Osteocyte (in vitro differentiated cells): ENCODE data around the gene NPIPB2. TPM values are rescaled to one million over a fixed set of nuclear protein-coding genes. Genes with fewer than 3 reads are reported as not detected.
"Not testable (repeated sequence)": the region's sequence is repeated elsewhere in the genome, so short reads cannot be mapped to it uniquely, and the experiment has no call there.

Source experiments
- DNase-seq: peaks from one replicate; pipeline ENCODE4 v3.0.0; 2021; ENCODE audit warnings: mixed read lengths; ENCODE audit not compliant: unreplicated experiment; ENCODE audit errors: extremely low spot score
- H3K27ac Mint-ChIP-seq: one replicate; pipeline ENCODE4 v1.8.0; 2021; ENCODE audit warnings: mild to moderate bottlenecking, mixed read lengths; ENCODE audit not compliant: unreplicated experiment
- H3K27me3 Mint-ChIP-seq: one replicate; pipeline ENCODE4 v1.8.0; 2021; ENCODE audit warnings: mixed read lengths; ENCODE audit not compliant: unreplicated experiment
- H3K36me3 Mint-ChIP-seq: one replicate; pipeline ENCODE4 v1.8.0; 2021; ENCODE audit warnings: mixed read lengths; ENCODE audit not compliant: unreplicated experiment
- H3K4me1 Mint-ChIP-seq: one replicate; pipeline ENCODE4 v1.8.0; 2021; ENCODE audit warnings: mixed read lengths; ENCODE audit not compliant: unreplicated experiment
- H3K4me3 Mint-ChIP-seq: one replicate; pipeline ENCODE4 v1.8.0; 2021; ENCODE audit warnings: mild to moderate bottlenecking, moderate library complexity, mixed read lengths; ENCODE audit not compliant: unreplicated experiment
- H3K9me3 Mint-ChIP-seq: one replicate; pipeline ENCODE4 v1.8.0; 2021; ENCODE audit warnings: mixed read lengths; ENCODE audit not compliant: unreplicated experiment
- total RNA-seq: library from RNA; stranded (reverse); gene quantifications from 2 replicates; pipeline ENCODE4 v1.2.1, GENCODE V29; 2021
- TF ChIP-seq, protein P1 (sequence below): fragments of 200-600 bp; sonication (generic); IDR thresholded peaks from 2 replicates; pipeline ENCODE4 v1.5.0; 2021; ENCODE audit warnings: antibody characterized with exemption, mild to moderate bottlenecking, moderate library complexity

Gene NPIPB2
- total RNA-seq, 1 donor from 2014 or later = 19.7 TPM

DNA sequence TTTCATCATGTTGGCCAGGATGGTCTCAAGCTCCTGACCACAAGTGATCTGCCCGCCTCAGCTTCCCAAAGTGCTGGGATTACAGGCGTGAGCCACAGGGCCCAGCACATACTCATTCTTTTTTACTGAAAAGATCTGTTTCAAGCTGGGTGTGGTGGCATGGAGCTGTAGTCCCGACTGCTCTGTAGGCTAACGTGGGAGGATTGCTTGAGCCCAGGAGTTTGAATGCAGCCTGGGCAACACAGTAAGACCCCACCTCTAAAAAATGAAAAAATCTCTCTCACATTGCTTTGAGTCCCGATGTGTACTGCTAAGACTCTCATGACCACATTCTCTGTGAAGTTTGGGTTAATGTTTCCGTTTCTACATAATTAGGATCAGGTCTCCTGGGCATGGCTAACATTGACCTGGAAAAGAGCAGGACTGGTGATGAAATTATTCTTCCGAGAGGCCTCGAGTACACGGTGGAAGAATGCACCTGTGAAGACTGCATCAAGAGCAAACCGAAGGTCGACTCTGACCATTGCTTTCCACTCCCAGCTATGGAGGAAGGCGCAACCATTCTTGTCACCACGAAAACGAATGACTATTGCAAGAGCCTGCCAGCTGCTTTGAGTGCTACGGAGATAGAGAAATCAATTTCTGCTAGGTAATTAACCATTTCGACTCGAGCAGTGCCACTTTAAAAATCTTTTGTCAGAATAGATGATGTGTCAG is 25.5 kb upstream of the NPIPB2 start:
- peaks cover 8% of the 10 kb centered on the region for H3K4me1 Mint-ChIP-seq
- no peak overlapping the region for H3K4me3 Mint-ChIP-seq
- no peak overlapping the region for H3K27ac Mint-ChIP-seq
- H3K9me3 Mint-ChIP-seq = no peaks in the 10 kb centered on the region
- H3K36me3 Mint-ChIP-seq = no peaks in the 10 kb centered on the region
- TF ChIP-seq, protein P1, sequence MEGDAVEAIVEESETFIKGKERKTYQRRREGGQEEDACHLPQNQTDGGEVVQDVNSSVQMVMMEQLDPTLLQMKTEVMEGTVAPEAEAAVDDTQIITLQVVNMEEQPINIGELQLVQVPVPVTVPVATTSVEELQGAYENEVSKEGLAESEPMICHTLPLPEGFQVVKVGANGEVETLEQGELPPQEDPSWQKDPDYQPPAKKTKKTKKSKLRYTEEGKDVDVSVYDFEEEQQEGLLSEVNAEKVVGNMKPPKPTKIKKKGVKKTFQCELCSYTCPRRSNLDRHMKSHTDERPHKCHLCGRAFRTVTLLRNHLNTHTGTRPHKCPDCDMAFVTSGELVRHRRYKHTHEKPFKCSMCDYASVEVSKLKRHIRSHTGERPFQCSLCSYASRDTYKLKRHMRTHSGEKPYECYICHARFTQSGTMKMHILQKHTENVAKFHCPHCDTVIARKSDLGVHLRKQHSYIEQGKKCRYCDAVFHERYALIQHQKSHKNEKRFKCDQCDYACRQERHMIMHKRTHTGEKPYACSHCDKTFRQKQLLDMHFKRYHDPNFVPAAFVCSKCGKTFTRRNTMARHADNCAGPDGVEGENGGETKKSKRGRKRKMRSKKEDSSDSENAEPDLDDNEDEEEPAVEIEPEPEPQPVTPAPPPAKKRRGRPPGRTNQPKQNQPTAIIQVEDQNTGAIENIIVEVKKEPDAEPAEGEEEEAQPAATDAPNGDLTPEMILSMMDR = no peak
- H3K27me3 Mint-ChIP-seq = no peaks in the 10 kb centered on the region
- no peak for DNase-seq

DNA sequence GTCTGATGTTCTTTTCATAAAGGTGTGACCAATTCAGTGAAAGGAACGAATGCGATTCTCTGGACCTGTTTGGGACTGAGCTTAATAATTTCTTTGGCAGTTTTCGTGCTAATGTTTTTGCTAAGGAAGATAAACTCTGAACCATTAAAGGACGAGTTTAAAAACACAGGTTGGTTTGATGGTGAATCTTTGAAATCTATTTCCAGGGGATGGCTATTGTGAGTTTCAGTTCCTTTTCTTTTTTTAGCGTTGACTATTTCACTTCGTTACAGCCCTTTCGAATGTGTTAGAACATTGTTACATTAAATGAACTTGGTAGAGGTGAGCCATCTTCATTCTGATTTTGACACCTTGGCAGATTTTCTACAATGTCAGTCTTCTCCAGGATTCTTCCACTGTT is 24.3 kb upstream of the NPIPB2 start:
- Mint-ChIP-seq H3K4me3 (no peak overlapping the region), H3K9me3 (no peaks in the 10 kb centered on the region), H3K27ac (no peak overlapping the region), H3K27me3 (no peaks in the 10 kb centered on the region), H3K36me3 (peaks cover 2% of the 10 kb centered on the region), H3K4me1 (peaks cover 8% of the 10 kb centered on the region)
- DNase-seq = no peak
- TF ChIP-seq, protein P1 = no peak

DNA sequence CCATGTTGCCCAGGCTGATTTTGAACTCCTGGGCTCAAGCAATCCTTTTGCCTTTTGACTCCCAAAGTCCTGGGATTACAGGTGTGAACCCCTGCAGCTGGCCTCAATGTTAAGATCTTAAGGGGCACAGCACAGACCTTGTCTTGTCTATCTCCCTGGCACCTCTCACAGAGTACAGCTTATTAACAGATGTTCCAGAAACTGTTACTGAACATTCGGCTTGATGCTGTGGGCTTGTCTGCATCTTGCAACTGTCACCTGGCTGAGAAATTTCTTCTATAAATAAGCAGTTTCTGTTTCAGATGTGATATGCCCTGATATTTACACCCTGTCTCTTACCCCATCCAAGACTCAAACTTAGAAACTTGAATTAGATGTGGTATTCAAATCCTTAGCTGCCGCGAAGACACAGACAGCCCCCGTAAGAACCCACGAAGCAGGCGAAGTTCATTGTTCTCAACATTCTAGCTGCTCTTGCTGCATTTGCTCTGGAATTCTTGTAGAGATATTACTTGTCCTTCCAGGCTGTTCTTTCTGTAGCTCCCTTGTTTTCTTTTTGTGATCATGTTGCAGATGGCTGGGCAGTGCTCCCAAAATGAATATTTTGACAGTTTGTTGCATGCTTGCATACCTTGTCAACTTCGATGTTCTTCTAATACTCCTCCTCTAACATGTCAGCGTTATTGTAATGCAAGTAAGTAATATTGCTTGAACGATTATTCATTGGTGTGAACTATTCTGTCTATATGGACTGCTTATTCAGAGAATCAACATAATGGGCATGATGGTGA is 23.1 kb upstream of the NPIPB2 start, which contains the start of gene TNFRSF17:
TNFRSF17 (plus strand) TSS at position 450 of the 791 bp plus-strand sequence; CDS start at position 565, 115 bp downstream.
- no peak within 1 kb of the TSS for H3K27ac Mint-ChIP-seq
- no peak for DNase-seq
- H3K4me3 Mint-ChIP-seq = no peak within 1 kb of the TSS
- H3K36me3 Mint-ChIP-seq = peaks cover 6% of the 10 kb centered on the region
- TF ChIP-seq, protein P1 = no peak
- H3K9me3 Mint-ChIP-seq = no peaks in the 10 kb centered on the region
- H3K4me1 Mint-ChIP-seq = peaks cover 8% of the 10 kb centered on the region
- no peaks in the 10 kb centered on the region for H3K27me3 Mint-ChIP-seq

GRCh38 chr16:11963706-11964105 is 21.9 kb upstream of the NPIPB2 start:
- TF ChIP-seq, protein P1 = no peak
- Mint-ChIP-seq H3K27ac (no peak overlapping the region), H3K9me3 (no peaks in the 10 kb centered on the region), H3K4me3 (no peak overlapping the region), H3K27me3 (no peaks in the 10 kb centered on the region), H3K36me3 (peaks cover 6% of the 10 kb centered on the region), H3K4me1 (peaks cover 8% of the 10 kb centered on the region)
- DNase-seq = no peak

DNA sequence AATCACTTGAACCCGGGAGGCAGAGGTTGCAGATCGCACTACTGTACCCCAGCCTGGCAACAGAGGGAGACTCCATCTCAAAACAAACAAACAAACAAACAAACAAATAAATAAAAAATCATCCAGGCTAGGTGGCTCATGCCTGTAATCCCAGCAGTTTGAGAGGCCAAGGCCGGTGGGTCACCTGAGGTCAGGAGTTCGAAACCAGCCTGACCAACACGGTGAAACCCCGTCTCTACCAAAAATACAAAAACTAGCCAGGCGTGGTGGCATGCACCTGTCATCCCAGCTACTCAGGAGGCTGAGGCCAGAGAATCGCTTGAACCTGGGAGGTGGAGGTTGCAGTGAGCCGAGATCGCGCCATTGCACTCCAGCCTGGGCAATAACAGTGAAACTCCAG is 21.1 kb upstream of the NPIPB2 start:
- H3K9me3 Mint-ChIP-seq, H3K36me3 Mint-ChIP-seq: not testable (repeated sequence)

GRCh38 chr16:11962457-11962856 is 20.6 kb upstream of the NPIPB2 start:
- H3K27me3 Mint-ChIP-seq, H3K36me3 Mint-ChIP-seq, H3K27ac Mint-ChIP-seq, H3K9me3 Mint-ChIP-seq, H3K4me3 Mint-ChIP-seq, DNase-seq: not testable (repeated sequence)
- peaks cover 12% of the 10 kb centered on the region for H3K4me1 Mint-ChIP-seq

More for the DNA sequence above, 21.1 kb upstream of the NPIPB2 start:
- H3K27me3 Mint-ChIP-seq, H3K4me3 Mint-ChIP-seq, H3K27ac Mint-ChIP-seq, H3K4me1 Mint-ChIP-seq, DNase-seq: not testable (repeated sequence)
